Parathyroid adenoma (tissue), 2 donors: ENCODE measurements around the gene SMARCA1.

Experiments
- H2AFZ ChIP-seq: fragments of 300-600 bp; sonication (generic); one replicate; pipeline ENCODE4 v1.7.0; 2017; ENCODE audit warnings: antibody characterized with exemption, mild to moderate bottlenecking
- H3K27ac ChIP-seq: fragments of 300-600 bp; sonication (generic); one replicate; pipeline ENCODE4 v1.7.0; 2017
- H3K27me3 ChIP-seq: fragments of 300-600 bp; sonication (generic); one replicate; pipeline ENCODE4 v1.7.0; 2017; ENCODE audit warnings: low read length; ENCODE audit not compliant: control insufficient read depth, insufficient read depth
- H3K36me3 ChIP-seq: fragments of 300-600 bp; sonication (generic); one replicate; pipeline ENCODE4 v1.7.0; 2017; ENCODE audit warnings: low read length; ENCODE audit not compliant: control insufficient read depth, insufficient read depth
- H3K4me1 ChIP-seq: fragments of 300-600 bp; sonication (generic); one replicate; pipeline ENCODE4 v1.7.0; 2017; ENCODE audit warnings: control low read depth
- H3K4me2 ChIP-seq: fragments of 300-600 bp; sonication (generic); one replicate; pipeline ENCODE4 v1.7.0; 2017; ENCODE audit warnings: low read length
- H3K4me3 ChIP-seq: fragments of 300-600 bp; sonication (generic); one replicate; pipeline ENCODE4 v1.7.0; 2017; ENCODE audit warnings: low read depth, low read length
- H3K79me2 ChIP-seq: fragments of 300-600 bp; sonication (generic); one replicate; pipeline ENCODE4 v1.7.0; 2017; ENCODE audit warnings: control low read depth
- H3K9ac ChIP-seq: fragments of 300-600 bp; sonication (generic); one replicate; pipeline ENCODE4 v1.7.0; 2017; ENCODE audit warnings: mild to moderate bottlenecking
- H3K9me3 ChIP-seq: fragments of 300-600 bp; sonication (generic); one replicate; pipeline ENCODE4 v1.7.0; 2017; ENCODE audit warnings: low read length; ENCODE audit not compliant: control insufficient read depth
- CTCF ChIP-seq: fragments of 300-600 bp; sonication (generic); IDR thresholded peaks from one replicate; pipeline ENCODE4 v1.7.0; 2017; ENCODE audit warnings: antibody characterized with exemption, mild to moderate bottlenecking
- donor health status: primary hyperparathyroidism.

The SMARCA1 gene

GRCh38 chrX:129531132-129531531 is 7.8 kb upstream of the SMARCA1 start:
- no peaks in the 10 kb centered on the region for H3K79me2 ChIP-seq
- H3K27me3 ChIP-seq = no peaks in the 10 kb centered on the region
- TF ChIP-seq CTCF = no peak
- no peak overlapping the region for H3K9ac ChIP-seq
- no peak overlapping the region for H3K4me2 ChIP-seq
- H3K36me3 ChIP-seq = no peaks in the 10 kb centered on the region
- H3K27ac ChIP-seq = no peak overlapping the region
- no peak overlapping the region for H3K4me3 ChIP-seq
- H3K9me3 ChIP-seq = no peaks in the 10 kb centered on the region
- H3K4me1 ChIP-seq = no peaks in the 10 kb centered on the region
- no peak overlapping the region for H2AFZ ChIP-seq

DNA sequence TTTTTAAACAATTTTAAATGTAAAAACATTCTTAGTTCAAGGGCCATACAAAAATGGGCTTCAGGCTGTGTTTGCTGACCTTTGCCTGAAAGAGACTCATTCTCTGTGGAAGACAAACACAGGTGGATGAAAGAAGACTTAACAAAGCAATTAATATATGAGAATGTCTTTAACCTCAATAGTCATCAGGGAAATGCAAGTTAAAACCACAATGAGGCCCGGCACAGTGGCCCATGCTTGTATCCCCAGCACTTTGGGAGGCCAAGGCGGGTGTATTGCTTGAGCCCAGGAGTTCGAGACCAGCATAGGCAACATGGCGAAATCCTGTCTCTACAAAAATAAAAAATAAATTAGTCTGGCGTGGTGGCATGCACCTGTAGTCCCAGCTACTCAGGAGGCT is 7.1 kb upstream of the SMARCA1 start:
- Histone ChIP-seq H3K9me3 (no peaks in the 10 kb centered on the region), H3K36me3 (no peaks in the 10 kb centered on the region), H3K9ac (no peak overlapping the region), H3K4me3 (no peak overlapping the region), H3K79me2 (no peaks in the 10 kb centered on the region), H3K27me3 (no peaks in the 10 kb centered on the region), H2AFZ (no peak overlapping the region), H3K4me2 (no peak overlapping the region), H3K27ac (no peak overlapping the region), H3K4me1 (no peaks in the 10 kb centered on the region)
- TF ChIP-seq CTCF = no peak

GRCh38 chrX:129529685-129530281 is 6.5 kb upstream of the SMARCA1 start:
- H3K36me3 ChIP-seq = no peaks in the 10 kb centered on the region
- no peak overlapping the region for H2AFZ ChIP-seq
- no peak overlapping the region for H3K4me2 ChIP-seq
- no peaks in the 10 kb centered on the region for H3K4me1 ChIP-seq
- H3K79me2 ChIP-seq = no peaks in the 10 kb centered on the region
- H3K4me3 ChIP-seq = no peak overlapping the region
- no peak overlapping the region for H3K9ac ChIP-seq
- TF ChIP-seq CTCF = no peak
- no peak overlapping the region for H3K27ac ChIP-seq
- H3K27me3 ChIP-seq = no peaks in the 10 kb centered on the region
- no peaks in the 10 kb centered on the region for H3K9me3 ChIP-seq

DNA sequence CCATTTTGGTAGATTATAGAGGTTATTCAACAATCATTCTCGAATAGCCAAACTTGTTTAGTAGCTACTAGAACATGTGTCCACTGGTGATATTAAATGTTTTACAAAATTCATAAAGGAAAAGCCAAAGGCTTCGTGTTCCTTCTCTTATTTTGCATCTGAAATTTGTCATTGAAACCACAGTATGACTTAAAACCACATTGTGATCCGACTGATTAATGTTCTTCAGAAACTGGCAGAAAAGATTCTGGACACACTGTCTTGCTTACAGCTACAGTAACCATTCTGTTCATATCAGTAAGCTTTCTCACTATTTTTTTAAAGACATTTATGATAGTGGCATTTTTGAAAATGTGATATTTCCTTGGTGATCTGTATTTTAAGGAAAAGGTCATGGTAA is 2.6 kb upstream of the SMARCA1 start:
- no peaks in the 10 kb centered on the region for H3K4me1 ChIP-seq
- no peaks in the 10 kb centered on the region for H3K36me3 ChIP-seq
- no peak overlapping the region for H3K4me2 ChIP-seq
- H2AFZ ChIP-seq = no peak overlapping the region
- no peak overlapping the region for H3K9ac ChIP-seq
- H3K4me3 ChIP-seq = no peak overlapping the region
- H3K27ac ChIP-seq = no peak overlapping the region
- no peaks in the 10 kb centered on the region for H3K79me2 ChIP-seq
- TF ChIP-seq CTCF = no peak
- H3K9me3 ChIP-seq = no peaks in the 10 kb centered on the region
- H3K27me3 ChIP-seq = no peaks in the 10 kb centered on the region

GRCh38 chrX:129525162-129525561 is 1.9 kb upstream of the SMARCA1 start:
- H3K36me3 ChIP-seq = no peaks in the 10 kb centered on the region
- no peak overlapping the region for H3K27ac ChIP-seq
- no peaks in the 10 kb centered on the region for H3K9me3 ChIP-seq
- no peak overlapping the region for H2AFZ ChIP-seq
- no peak for TF ChIP-seq CTCF
- no peak overlapping the region for H3K4me3 ChIP-seq
- no peak overlapping the region for H3K9ac ChIP-seq
- H3K4me2 ChIP-seq = no peak overlapping the region
- no peaks in the 10 kb centered on the region for H3K79me2 ChIP-seq
- no peaks in the 10 kb centered on the region for H3K4me1 ChIP-seq
- no peaks in the 10 kb centered on the region for H3K27me3 ChIP-seq
